Neural crest cell (in vitro differentiated cells): ENCODE results near the gene ACD. TPM values are rescaled to one million over a fixed set of nuclear protein-coding genes. Genes with fewer than 3 reads are reported as not detected.

Experiments
- DNase-seq: peaks from one replicate; pipeline ENCODE4 v3.0.0; 2021; ENCODE audit warnings: low read depth, mixed read lengths, low spot score
- H3K27ac Mint-ChIP-seq: one replicate; pipeline ENCODE4 v1.8.0; 2021; ENCODE audit warnings: mild to moderate bottlenecking, mixed read lengths; ENCODE audit not compliant: unreplicated experiment
- H3K27me3 Mint-ChIP-seq: 2 replicates; pipeline ENCODE4 v1.8.0; 2021; ENCODE audit warnings: low read depth, mild to moderate bottlenecking, mixed read lengths
- H3K36me3 Mint-ChIP-seq: 2 replicates; pipeline ENCODE4 v1.8.0; 2021; ENCODE audit warnings: low read depth, mild to moderate bottlenecking, mixed read lengths
- H3K4me1 Mint-ChIP-seq: 2 replicates; pipeline ENCODE4 v1.8.0; 2021; ENCODE audit warnings: mixed read lengths
- H3K4me3 Mint-ChIP-seq: one replicate; pipeline ENCODE4 v1.8.0; 2021; ENCODE audit warnings: mild to moderate bottlenecking, mixed read lengths
- H3K9me3 Mint-ChIP-seq: 2 replicates; pipeline ENCODE4 v1.8.0; 2021; ENCODE audit warnings: mixed read lengths
- CTCF ChIP-seq: fragments of 200-600 bp; sonication (generic); conservative IDR thresholded peaks from 2 replicates; pipeline ENCODE4 v1.5.0; 2021; ENCODE audit warnings: antibody characterized with exemption, mild to moderate bottlenecking
- total RNA-seq: library from RNA; stranded (reverse); gene quantifications from 2 replicates; pipeline ENCODE4 v1.2.1, GENCODE V29; 2021

Gene ACD
- total RNA-seq, 1 donor from 2014 or later: 39.3 TPM

- Mint-ChIP-seq H3K4me3 (peak overlapping the region; percentile 19), H3K9me3 (no peaks in the 10 kb centered on the region), H3K27ac (no peak overlapping the region), H3K4me1 (no peaks in the 10 kb centered on the region), H3K36me3 (peaks cover 1% of the 10 kb centered on the region), H3K27me3 (peaks cover 26% of the 10 kb centered on the region)
- TF ChIP-seq CTCF: no peak
- DNase-seq: no peak
Observed at GRCh38 chr16:67644038-67644437, 16.0 kb downstream of the ACD start.

- no peaks in the 10 kb centered on the region for H3K9me3 Mint-ChIP-seq
- no peak for DNase-seq
- no peak overlapping the region for H3K27ac Mint-ChIP-seq
Observed at GRCh38 chr16:67641779-67642708, 18.0 kb downstream of the ACD start.

GRCh38 chr16:67637625-67638024, 22.4 kb downstream of the ACD start:
- no peak for DNase-seq
- Mint-ChIP-seq H3K27me3 (no peaks in the 10 kb centered on the region), H3K27ac (no peak overlapping the region), H3K4me1 (no peaks in the 10 kb centered on the region), H3K36me3 (peaks cover 10% of the 10 kb centered on the region), H3K9me3 (no peaks in the 10 kb centered on the region), H3K4me3 (no peak overlapping the region)
- no peak for TF ChIP-seq CTCF

More at GRCh38 chr16:67641779-67642708, 18.0 kb downstream of the ACD start:
- Mint-ChIP-seq H3K36me3 (peaks cover 6% of the 10 kb centered on the region), H3K27me3 (peaks cover 26% of the 10 kb centered on the region), H3K4me1 (no peaks in the 10 kb centered on the region), H3K4me3 (no peak overlapping the region)
- TF ChIP-seq CTCF: no peak

GRCh38 chr16:67636713-67637112, 23.3 kb downstream of the ACD start:
- H3K9me3 Mint-ChIP-seq: no peaks in the 10 kb centered on the region

GRCh38 chr16:67632415-67633172, 27.5 kb downstream of the ACD start:
- peaks cover 20% of the 10 kb centered on the region for H3K36me3 Mint-ChIP-seq

More at GRCh38 chr16:67636713-67637112, 23.3 kb downstream of the ACD start:
- no peaks in the 10 kb centered on the region for H3K4me1 Mint-ChIP-seq
- no peak overlapping the region for H3K27ac Mint-ChIP-seq
- no peak overlapping the region for H3K4me3 Mint-ChIP-seq
- no peaks in the 10 kb centered on the region for H3K27me3 Mint-ChIP-seq
- DNase-seq: no peak
- TF ChIP-seq CTCF: no peak
- H3K36me3 Mint-ChIP-seq: peaks cover 15% of the 10 kb centered on the region

More at GRCh38 chr16:67632415-67633172, 27.5 kb downstream of the ACD start:
- H3K9me3 Mint-ChIP-seq: no peaks in the 10 kb centered on the region
- DNase-seq: no peak
- H3K27me3 Mint-ChIP-seq: no peaks in the 10 kb centered on the region
- TF ChIP-seq CTCF: no peak
- H3K4me1 Mint-ChIP-seq: no peaks in the 10 kb centered on the region
- H3K27ac Mint-ChIP-seq: peak overlapping the region; percentile 51
- H3K4me3 Mint-ChIP-seq: no peak overlapping the region
